GM13976 (cell line): ENCODE measurements around the gene STX3.

Experiments
- DNase-seq: peaks from one replicate; pipeline ENCODE4 v3.0.0; 2012; ENCODE audit warnings: low spot score
- CTCF ChIP-seq: IDR thresholded peaks from 2 replicates; pipeline ENCODE4 v1.5.1; 2012; ENCODE audit warnings: borderline replicate concordance, mild to moderate bottlenecking; ENCODE audit not compliant: insufficient read depth; ENCODE audit errors: extremely low read depth, missing control alignments, control extremely low read depth
- in situ Hi-C: fragments of 300-500 bp; cut with MboI; formaldehyde crosslinking; loops from one replicate; pipeline ENCODE4 v1.12.0; 2022; ENCODE audit warnings: low sequenced_read_pairs, mixed read lengths, inconsistent platforms; ENCODE audit not compliant: unreplicated experiment

The STX3 gene

GRCh38 chr11:59730896-59731565 lies 24.1 kb upstream of the STX3 start:
- DNase-seq, result no peak
- no peak for TF ChIP-seq CTCF

GRCh38 chr11:59746111-59746510 lies 9.1 kb upstream of the STX3 start:
- in situ Hi-C loops, result no loop called here
- TF ChIP-seq CTCF, result no peak
- no peak for DNase-seq

More at GRCh38 chr11:59730896-59731565, 24.1 kb upstream of the STX3 start:
- in situ Hi-C loops, result no loop called here

GRCh38 chr11:59753650-59754493 lies 1.3 kb upstream of the STX3 start:
- in situ Hi-C loops, result no loop called here
- DNase-seq, result peak; percentile 91
- TF ChIP-seq CTCF, result peak; percentile 89

- in situ Hi-C loops, result no loop called here
- DNase-seq, result peak; percentile 59
- TF ChIP-seq CTCF, result no peak
These were observed 700 bp upstream of the STX3 start for GRCh38 chr11:59754494-59754858.

DNA sequence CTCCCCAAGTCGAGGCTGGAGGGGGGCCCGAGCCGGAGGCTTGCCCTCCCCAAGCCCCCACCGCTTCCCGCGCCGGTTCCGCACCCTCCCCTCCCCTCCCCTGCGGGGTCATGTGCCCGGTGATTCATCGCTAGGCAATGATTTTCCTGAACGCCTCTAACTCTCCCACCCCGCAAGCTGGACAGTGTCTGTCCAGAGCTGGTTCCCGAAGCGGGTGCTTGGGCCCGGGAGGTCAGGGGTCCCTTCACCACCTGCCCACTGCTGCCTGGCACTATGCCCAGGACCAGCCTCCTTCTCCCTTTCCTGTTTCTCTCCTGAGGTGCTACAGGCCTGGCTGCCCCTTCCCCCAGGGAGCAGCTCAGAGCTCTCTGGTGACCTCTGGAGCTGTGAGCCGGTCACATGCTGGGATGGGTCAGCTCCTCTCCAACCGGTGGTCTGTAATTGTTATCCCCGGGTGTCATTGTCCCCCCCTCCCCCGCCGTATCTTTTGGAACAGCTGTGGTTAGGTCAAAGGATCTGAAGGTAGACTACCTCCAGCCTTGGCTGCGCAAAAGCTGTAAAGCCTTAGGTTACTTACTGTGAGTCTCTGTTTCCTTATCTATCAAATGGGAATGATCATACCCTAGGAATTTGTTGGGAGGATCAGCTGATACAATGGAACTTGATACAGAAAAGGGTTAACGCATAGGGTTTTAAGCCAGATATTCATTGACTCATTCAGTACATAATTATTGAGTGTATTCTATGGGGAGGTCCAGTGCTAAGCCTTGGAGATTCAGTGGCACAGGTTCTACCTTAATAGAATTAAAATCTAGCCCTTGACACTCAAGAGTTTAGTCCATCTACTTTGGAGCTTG lies 753 bp downstream of the STX3 start:
- no peak for TF ChIP-seq CTCF
- in situ Hi-C loops, result loop anchor here (5.0 kb wide), 1 partner anchor 46 kb away; no protein-coding TSS in a partner anchor
- peak; percentile 36 for DNase-seq

GRCh38 chr11:59756558-59756840 lies 1.3 kb downstream of the STX3 start:
- no peak for TF ChIP-seq CTCF
- in situ Hi-C loops, result loop anchor here (5.0 kb wide), 1 partner anchor 46 kb away; no protein-coding TSS in a partner anchor
- DNase-seq, result no peak
